ENCODE results near the gene UTS2.

Gene UTS2, protein sequence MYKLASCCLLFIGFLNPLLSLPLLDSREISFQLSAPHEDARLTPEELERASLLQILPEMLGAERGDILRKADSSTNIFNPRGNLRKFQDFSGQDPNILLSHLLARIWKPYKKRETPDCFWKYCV

DNA sequence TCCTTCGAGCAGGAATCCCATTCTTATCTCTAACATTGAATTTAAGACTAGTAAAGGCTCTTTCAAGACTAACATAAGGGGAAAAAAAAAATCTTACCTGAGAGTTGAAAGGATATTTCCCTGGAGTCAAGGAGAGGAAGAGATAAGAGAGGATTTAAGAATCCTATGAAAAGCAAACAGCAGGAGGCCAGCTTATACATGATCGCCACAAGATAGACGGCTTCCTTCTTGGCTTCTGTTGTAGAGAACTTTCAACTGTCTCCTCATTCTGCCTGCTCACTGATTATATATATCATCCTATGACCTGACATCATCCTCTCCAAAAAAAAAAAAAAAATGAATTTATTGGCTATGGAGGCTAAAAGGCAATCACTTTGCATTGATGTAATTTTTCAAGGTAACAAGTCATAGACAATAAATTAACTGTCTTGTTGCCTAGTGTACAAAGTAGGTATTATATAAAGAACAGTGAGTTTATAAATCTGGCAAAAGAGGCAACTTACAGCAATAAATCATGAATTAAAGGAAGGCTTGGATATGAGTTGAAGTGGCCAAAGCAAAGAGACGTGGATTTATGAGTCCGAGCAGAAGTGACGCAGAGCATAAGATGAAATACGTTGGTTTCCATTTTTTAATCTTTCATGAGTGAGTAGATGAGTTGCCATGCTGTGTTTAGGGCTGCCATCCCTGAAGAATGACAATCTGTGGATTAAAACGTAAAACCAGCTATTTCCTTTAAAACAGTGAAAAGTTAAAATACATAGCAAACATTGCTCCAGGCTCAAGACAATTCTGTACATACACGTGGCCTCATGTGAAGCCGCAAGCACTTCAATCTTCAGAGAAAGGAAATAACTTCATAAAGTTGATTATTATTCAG lies at the start of gene UTS2:
Gene UTS2 (minus strand): TSS at position 262 of the 880 bp plus-strand sequence. CDS start 62 bp downstream, at position 200.
- FAIRE-seq = no peak

DNA sequence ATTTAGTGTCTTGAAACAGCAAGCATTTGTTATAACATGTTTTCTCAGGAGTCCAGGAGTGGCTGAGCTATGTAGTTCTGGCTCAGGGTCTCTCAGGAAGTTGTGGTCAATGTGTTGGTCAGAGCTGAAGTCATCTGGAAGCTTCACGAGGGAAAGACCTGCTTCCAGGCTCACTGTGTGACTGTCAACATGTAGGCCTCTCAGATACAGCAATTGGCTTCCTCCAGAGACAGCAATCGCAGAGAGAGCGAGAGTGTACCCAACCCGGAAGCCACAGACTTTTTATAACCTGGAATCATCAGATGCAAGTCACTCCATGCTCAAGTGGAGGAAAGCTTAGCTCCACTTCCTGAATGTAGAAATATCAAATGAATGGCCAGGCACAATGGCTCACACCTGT lies 46.9 kb upstream of the UTS2 start:
- no peak for FAIRE-seq

DNA sequence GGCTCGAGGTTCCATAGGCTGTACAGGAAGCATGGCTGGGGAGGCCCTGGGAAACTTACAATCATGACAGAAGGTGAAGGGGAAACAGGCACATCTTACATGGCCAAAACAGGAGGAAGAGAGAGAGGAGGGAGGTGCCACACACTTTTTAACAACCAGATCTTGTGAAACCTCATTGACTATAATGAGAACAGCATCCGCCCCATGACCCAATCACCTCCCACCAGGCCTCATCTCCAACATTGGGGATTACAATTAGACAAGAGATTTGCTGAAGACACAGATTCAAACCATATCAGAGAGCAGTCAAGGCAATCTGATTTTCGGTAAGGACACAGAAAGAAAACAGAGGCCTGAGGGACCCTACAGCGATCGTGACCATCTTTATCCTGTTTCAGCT lies 46.1 kb upstream of the UTS2 start:
- FAIRE-seq = no peak

DNA sequence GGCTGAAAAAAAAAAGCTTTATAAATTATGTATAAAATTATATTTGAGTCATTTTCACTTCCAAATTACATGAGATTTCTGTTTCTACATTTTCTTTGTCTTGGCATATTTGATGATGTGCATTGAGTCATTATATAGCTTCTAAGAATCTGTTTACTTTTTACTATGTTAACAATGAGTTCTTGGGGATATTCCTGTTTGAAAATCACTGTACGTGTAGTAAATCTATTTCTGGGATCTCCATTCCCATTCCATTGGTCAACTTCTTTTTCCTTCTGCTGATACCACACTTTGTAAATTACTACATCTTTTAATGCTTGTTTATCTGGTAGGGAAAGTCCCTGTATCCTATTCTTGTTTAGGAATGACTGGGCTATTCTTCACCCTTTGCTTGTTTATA lies 44.1 kb upstream of the UTS2 start:
- FAIRE-seq = no peak

DNA sequence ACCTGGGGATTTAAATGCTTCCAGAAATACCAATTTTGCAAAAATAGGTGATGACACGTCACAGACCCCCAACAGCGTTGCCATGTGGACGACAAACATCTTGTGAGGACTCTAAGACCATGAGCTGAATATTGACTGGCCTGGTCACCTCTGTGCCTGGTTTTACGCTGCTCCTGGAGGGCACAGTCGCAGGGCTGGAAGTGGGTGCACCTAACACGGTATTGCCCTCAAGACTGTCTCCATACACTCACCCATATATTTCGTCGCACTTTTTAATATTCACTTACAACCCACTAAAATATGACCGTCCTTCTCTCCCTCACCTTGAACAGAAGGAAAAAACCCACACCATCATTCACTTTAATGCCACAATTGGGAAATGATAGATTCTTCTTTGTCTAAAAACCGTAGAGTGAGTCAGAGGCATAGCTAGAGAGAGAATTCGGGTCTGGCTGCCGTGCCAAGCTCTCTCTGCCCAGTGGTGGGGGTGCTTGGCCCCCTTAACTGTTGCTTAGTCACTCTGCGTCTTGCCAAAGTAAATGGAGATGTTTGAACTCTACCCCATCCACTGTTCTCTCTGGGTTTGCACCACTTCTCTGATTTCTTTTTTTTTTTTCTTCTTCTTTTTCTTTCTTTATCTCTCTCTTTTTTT lies 40.8 kb upstream of the UTS2 start:
- FAIRE-seq = no peak

- no peak for FAIRE-seq
Observed at GRCh38 chr1:7891804-7892203, 38.9 kb upstream of the UTS2 start.

DNA sequence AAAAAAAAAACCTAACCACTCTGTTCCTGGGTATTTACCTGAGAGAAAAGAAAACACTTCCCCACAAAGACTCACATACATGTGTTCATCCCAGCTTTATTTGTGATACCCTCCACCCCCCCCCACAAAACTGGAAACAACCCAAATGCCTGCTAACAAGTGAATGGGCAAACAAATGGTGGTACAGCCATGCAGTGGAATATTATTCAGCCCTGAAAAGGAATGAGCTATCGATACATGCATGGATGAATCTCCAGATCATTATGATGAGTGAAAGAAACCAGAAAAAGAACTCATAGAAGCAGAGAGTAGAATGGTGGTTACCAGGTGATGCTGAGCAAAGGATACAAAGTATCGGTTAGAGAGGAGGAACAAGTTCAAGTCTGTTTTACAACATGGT lies 38.0 kb upstream of the UTS2 start:
- no peak for FAIRE-seq

DNA sequence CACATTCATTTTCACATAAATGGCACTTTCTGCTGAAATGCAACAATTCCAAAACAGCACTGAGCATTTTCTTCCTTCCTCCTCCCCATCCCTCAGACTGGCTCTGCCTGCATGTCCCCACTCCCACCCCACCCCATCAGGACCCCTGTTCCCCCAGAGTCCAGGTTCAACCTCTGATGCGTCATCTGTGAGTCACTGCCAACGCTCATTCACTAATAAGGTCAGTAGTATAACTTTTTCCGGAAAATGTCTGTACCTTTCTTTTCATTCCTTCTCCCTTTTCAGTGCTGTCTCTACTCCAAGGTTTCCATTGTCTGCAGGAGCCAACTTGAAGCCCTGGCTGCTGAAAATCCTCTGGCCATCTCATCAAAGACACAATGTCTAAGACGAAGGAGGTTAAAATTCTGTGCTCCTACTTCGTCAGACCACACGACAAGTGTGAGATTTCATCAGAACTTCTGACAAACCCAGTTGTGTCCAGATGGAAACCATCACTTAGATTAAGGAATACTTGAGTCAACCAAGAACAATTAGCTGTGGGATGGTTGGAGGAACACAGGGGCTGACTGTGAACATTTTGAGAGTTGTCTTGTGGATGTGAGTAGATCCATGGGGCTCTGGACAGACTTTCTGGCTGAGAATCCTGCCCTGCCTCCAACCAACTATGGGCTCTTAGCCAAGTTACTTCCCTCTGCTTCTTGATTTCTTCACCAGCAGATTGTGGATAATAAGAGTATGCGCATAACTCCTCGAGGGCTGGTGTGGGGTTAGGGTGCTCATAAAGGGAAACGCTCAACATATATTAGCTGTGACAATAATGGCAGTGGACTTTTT lies 35.6 kb upstream of the UTS2 start:
- FAIRE-seq = no peak

DNA sequence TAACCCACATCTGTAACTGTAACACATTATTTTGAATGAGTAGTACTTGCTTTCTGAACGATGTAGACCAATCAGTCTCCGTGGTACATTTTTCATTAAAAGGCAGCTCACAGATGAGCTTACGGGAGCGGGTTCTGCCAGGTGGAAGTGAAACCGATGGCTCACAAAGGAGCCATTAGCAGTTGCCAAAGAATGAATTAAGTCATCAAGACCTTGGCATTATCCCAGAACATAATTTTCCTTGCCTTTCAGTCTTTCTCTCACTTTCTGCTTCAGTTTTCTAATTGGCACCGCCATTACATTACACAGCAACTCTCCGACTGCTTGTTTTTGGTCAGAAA lies 33.5 kb upstream of the UTS2 start:
- FAIRE-seq = no peak

DNA sequence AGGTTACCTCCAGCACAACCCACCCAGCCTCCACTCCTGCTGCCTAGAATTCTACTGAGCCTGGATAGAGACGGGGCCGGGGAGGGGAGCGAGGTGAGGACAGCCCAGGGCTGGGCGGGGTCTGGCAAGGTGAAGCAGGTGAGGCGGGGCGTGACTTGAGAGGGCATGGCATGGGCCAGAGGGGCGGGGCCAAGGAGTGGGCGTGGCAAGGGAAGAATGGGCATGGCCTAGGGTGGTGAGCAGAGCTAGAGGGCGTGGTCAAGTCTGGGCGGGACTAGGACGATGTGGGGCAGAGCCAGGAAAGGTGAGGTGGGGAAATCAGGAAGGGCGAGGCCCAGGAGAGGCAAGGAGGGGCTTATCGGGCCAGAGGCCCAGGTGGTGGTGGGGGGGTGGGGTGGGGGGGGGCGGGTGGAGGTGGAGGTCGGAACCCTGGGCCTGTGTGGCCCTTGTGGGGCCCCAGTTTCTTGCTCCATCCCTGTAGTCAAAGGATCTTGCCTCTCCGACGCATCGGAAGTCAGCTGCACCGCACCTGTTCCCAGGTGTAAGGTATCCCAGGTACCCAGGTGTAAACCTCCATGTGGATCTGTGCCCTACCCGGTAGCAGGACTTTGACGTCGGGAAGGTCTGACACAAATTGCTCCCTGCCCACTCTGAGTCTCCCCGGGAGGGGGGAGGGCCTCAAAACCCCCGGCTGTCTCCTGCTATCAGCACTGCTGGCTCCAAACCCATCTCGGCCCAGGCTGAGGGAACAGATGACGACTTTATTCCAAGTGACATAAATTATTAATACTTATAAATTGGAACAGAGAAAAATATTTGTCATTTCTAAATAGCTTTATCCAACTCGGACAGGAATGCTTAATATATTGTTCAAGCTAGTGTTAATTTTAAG lies 32.9 kb upstream of the UTS2 start:
- FAIRE-seq = no peak

- FAIRE-seq = no peak
Observed at GRCh38 chr1:7884757-7885156, 31.9 kb upstream of the UTS2 start.

- no peak for FAIRE-seq
Observed at GRCh38 chr1:7879228-7879627, 26.4 kb upstream of the UTS2 start.

DNA sequence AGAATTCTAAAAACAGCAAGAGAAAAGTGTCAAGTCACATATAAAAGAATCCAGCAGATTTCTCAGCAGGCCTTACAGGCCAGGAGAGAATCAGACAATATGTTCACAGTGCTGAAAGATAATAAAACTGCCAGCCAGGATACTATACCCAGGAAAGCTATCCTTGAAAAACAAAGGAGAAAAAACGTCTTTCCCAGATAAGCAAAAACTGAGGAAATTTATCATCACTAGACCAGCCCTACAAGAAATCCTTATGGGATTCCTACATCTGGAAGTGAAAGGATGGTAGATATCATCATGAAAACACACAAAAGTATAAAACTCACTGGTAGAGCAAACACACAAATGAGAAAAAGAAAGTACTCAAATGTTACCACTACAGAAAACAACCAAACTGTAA lies 25.2 kb upstream of the UTS2 start:
- no peak for FAIRE-seq

DNA sequence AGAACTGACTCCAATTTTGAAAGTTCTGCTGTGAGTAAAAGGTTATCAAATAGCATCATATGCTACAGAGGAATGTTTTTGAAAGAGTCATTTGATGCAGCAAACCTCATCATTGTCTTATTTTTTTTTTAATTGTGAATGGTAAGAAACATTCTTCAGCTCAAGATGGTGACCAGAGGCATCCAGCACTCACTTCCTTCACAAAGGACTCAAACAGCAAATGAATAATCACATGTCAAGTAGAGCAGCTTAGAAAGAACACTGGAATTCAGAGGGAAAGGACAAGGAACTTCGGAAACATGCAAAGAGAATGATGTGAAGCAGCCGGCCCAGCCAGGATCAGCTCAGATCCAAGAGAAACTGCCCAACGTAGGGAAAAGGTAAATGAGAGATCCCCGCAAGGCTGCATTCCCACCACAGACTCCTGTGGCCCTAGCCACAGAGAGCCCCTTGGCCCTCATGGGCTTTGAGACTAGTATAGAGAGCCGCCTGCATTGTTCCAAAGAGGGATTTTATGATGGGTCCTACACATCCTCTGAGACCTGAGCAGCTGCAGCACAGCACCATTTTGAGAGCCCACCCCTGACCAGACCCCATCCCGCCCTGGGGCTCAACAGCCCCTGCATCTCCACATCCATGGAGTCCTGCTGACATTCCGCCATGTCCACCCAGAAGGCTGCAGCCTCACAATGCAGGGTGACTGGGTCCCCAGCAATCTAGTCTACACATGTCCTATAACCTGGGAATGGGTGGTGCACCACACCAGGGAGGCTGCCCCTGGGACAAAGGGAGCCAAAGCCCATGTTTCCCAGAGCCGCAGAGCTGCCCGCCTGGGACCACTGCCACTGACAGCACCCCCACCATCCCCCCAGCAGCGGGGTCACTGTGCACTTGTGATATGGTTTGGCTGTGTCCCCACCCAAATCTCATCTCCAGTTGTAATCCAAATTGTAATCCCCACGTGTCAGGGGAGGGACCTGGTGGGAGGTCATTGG lies 21.2 kb upstream of the UTS2 start:
- no peak for FAIRE-seq

DNA sequence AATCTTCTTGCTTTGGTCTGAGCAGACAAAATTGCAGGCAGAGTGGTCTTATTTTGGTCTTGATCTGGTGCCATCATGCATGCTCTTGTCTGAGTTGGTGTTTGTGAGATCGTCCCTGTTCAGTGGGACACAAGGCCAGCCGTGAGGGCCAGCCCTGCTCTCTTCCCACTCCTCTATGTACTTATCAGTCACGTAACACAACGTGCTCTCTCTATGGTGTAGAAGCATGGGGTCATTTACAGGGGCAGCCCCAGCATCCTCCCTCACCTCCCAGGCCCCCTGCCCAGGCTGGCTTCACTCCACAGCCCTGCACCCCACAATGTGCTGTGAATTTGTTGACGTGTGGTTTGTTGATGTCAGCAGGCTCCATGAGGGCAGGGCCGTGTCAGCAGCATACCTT lies 18.3 kb upstream of the UTS2 start:
- no peak for FAIRE-seq

DNA sequence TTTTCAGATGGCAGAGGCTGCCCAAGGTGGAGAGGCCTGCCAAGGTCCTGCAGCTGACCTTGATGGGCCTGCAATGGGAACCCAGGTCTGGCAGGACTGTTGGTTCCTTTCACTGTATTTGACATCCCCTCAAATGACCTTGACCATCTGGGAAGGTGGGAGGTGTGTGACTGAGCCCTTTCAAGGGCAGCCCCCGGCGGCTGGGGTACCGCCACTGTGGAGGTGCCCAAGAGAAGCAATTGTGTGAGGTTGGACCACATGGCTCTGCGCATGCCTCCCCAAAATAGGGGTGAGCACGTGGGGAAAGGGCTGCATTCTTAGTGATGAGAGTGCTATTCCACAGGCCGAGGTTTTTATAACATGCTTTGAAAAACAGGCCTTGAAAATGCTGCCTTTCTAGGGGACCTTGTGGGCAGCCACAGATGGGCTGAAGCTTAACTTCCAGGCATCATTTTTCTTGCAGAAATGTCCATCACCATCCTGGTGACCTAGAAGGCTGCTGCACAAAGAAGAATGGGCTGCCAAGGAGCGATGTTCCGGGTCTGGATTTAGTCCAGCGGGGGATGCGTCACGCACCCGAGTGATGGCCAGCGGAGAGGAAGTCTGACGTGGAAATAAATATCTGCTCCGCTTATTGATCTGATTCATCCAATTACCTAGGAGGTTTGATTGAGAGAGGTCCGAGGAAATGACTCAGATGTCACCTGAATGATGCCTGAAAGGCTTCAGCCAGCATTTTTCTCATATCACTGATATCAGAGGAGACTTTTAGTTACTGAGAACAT lies 16.5 kb upstream of the UTS2 start:
- no peak for FAIRE-seq

DNA sequence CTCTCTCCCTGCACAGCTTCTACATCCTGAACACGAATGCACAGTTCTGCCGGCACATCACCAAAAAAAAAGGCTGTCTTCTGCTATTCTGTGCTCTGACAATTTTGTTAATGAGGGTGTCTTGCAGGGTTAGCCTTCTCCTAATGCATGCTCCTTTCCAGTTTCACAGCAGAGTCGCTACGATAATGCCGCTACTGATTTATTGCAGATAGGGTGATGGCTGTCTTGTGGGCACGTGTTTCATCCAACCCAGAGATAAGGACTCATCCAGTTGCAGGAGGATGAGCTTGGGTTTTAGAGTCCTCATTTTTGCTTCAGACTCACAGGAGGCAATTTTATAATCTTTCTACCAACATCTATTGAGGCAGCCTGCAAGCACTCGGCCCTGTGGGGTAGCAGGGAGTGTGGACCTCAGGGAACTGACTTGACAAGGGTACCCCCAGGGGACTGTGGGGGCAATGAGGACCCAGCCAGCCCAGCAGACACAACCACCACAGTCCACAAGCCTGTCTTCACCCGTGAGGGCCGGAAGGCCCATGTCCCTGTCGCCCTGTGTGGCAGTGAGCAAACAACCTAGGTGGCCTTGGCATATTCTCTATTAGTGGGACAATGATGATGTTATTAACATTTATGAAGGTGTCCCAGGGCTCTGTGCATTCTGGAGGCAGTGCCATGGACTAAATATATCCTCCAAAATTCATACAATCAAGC lies 15.4 kb upstream of the UTS2 start:
- no peak for FAIRE-seq

- FAIRE-seq = no peak
Observed at GRCh38 chr1:7865978-7866377, 13.1 kb upstream of the UTS2 start.

DNA sequence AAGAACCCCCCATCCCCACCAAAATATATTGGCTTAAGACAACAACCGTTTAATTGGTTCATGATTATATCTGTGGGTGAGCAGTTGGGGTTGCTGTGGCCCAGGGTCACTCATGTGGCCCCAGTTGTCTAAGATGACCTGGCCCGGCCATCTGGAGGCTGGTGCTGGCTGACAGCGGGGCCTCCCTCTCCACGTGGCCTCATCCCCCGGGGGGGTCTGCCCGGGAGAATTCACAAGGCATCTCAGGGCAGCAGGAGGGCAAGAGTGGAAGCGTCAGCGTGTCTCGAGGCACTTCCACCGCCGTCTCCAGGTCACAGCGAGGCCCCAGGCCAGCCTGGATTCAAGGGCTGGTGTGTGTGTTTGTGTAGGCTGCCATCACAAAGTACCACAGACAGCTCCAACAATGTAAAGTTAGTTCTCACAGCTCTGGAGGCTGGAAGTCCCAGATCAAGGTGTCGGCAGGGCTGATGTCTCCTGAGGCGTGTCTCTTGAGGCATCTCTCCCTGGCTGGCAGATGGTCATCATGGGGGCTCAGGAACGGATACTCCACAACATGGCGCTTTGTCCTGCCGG lies 11.0 kb upstream of the UTS2 start:
- FAIRE-seq = no peak
